ENCODE measurements around the gene EMX1. TPM values are rescaled to one million over a fixed set of nuclear protein-coding genes. Genes with fewer than 3 reads are reported as not detected.
"Not testable (repeated sequence)": the region's sequence is repeated elsewhere in the genome, so short reads cannot be mapped to it uniquely, and the experiment has no call there.

Gene EMX1
- total RNA-seq, 3 donors from 2014 or later = 0.44 TPM; not detected in 2

GRCh38 chr2:72900191-72900825 lies 17.0 kb upstream of the EMX1 start:
- Histone ChIP-seq H3K36me3 (no peaks in the 10 kb centered on the region), H3K27me3 (peaks cover 0 to 23% of the 10 kb centered on the region in 2 donors), H3K27ac (no peak overlapping the region), H3K4me1 (no peaks in the 10 kb centered on the region), H3K4me3 (no peak overlapping the region), H3K9me3 (no peaks in the 10 kb centered on the region)
- TF ChIP-seq POLR2A (IDR thresholded peaks at IDR 0.05) (no peak), CTCF (IDR thresholded peaks at IDR 0.05) (no peak)
- intact Hi-C loops (cut with DNase I; ENCODE audit: low total_unique reads) = no loop called here
- DNase-seq (ENCODE audit: low spot score in 2 of 2) = no peak

GRCh38 chr2:72901426-72901825 lies 15.9 kb upstream of the EMX1 start:
- Histone ChIP-seq H3K4me1 (no peaks in the 10 kb centered on the region), H3K27ac (no peak overlapping the region), H3K36me3 (no peaks in the 10 kb centered on the region), H3K27me3 (peaks cover 0 to 27% of the 10 kb centered on the region in 2 donors), H3K4me3 (no peak overlapping the region), H3K9me3 (no peaks in the 10 kb centered on the region)
- no peak for DNase-seq (ENCODE audit: low spot score in 2 of 2)
- TF ChIP-seq CTCF (IDR thresholded peaks at IDR 0.05) (no peak), POLR2AphosphoS5 (IDR thresholded peaks at IDR 0.05) (no peak), POLR2A (IDR thresholded peaks at IDR 0.05) (no peak)
- intact Hi-C loops (cut with DNase I; ENCODE audit: low total_unique reads) = no loop called here

GRCh38 chr2:72907369-72907768 lies 9.9 kb upstream of the EMX1 start:
- H3K36me3 ChIP-seq; H3K9me3 ChIP-seq; intact Hi-C loops (cut with DNase I; ENCODE audit: low total_unique reads); H3K4me3 ChIP-seq; DNase-seq (ENCODE audit: low spot score in 2 of 2); H3K27ac ChIP-seq; H3K4me1 ChIP-seq: not testable (repeated sequence)
- H3K27me3 ChIP-seq = peaks cover 0 to 72% of the 10 kb centered on the region in 2 donors

GRCh38 chr2:72908741-72909140 lies 8.6 kb upstream of the EMX1 start:
- no peak overlapping the region for H3K27ac ChIP-seq
- H3K4me3 ChIP-seq = no peak overlapping the region
- TF ChIP-seq CTCF (IDR thresholded peaks at IDR 0.05) = no peak
- no peak for TF ChIP-seq POLR2AphosphoS5 (IDR thresholded peaks at IDR 0.05)
- TF ChIP-seq POLR2A (IDR thresholded peaks at IDR 0.05) = no peak
- no peaks in the 10 kb centered on the region for H3K4me1 ChIP-seq
- H3K27me3 ChIP-seq = peaks cover 0 to 80% of the 10 kb centered on the region in 2 donors
- H3K36me3 ChIP-seq = no peaks in the 10 kb centered on the region
- intact Hi-C loops (cut with DNase I; ENCODE audit: low total_unique reads) = no loop called here
- H3K9me3 ChIP-seq = no peaks in the 10 kb centered on the region
- no peak for DNase-seq (ENCODE audit: low spot score in 2 of 2)

- H3K9me3 ChIP-seq = no peaks in the 10 kb centered on the region
- TF ChIP-seq POLR2AphosphoS5 (IDR thresholded peaks at IDR 0.05) = no peak
- no peak for TF ChIP-seq POLR2A (IDR thresholded peaks at IDR 0.05)
- TF ChIP-seq CTCF (IDR thresholded peaks at IDR 0.05) = no peak
- no peak overlapping the region for H3K27ac ChIP-seq
- peaks cover 3 to 96% of the 10 kb centered on the region in 2 donors for H3K27me3 ChIP-seq
- H3K4me1 ChIP-seq = no peaks in the 10 kb centered on the region
- DNase-seq (ENCODE audit: low spot score in 2 of 2) = no peak
- intact Hi-C loops (cut with DNase I; ENCODE audit: low total_unique reads) = no loop called here
- H3K4me3 ChIP-seq = no peak overlapping the region
- no peaks in the 10 kb centered on the region for H3K36me3 ChIP-seq
Observed at GRCh38 chr2:72911256-72911655, 6.1 kb upstream of the EMX1 start.

Measured in breast epithelium (tissue), 4 donors.